ENCODE data around the gene RHOD. TPM values are rescaled to one million over a fixed set of nuclear protein-coding genes. Genes with fewer than 3 reads are reported as not detected.

RHOD gene
- total and polyA plus RNA-seq, 12 donors, result 1.3 to 52.2 (median 3.5) TPM

GRCh38 chr11:67060111-67060522 is 3.5 kb downstream of the RHOD start:
- 59 to 67% (median 60%) methylated on average over 6 to 7 of the region's 7 CpGs for WGBS, 4 donors
- TF ChIP-seq, protein P1, sequence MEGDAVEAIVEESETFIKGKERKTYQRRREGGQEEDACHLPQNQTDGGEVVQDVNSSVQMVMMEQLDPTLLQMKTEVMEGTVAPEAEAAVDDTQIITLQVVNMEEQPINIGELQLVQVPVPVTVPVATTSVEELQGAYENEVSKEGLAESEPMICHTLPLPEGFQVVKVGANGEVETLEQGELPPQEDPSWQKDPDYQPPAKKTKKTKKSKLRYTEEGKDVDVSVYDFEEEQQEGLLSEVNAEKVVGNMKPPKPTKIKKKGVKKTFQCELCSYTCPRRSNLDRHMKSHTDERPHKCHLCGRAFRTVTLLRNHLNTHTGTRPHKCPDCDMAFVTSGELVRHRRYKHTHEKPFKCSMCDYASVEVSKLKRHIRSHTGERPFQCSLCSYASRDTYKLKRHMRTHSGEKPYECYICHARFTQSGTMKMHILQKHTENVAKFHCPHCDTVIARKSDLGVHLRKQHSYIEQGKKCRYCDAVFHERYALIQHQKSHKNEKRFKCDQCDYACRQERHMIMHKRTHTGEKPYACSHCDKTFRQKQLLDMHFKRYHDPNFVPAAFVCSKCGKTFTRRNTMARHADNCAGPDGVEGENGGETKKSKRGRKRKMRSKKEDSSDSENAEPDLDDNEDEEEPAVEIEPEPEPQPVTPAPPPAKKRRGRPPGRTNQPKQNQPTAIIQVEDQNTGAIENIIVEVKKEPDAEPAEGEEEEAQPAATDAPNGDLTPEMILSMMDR (IDR thresholded peaks at IDR 0.05), result no peak
- TF ChIP-seq POLR2A (IDR thresholded peaks at IDR 0.05), result no peak
- Histone ChIP-seq H3K27me3 (no peaks in the 10 kb centered on the region), H3K4me3 (no peak overlapping the region), H3K9me3 (replicated peaks in 1 of 3) (no peaks in the 10 kb centered on the region), H3K36me3 (replicated peaks in 1 of 2) (no peaks in the 10 kb centered on the region), H3K4me1 (replicated peaks in 1 of 2) (peaks cover 4 to 13% of the 10 kb centered on the region in 2 donors), H3K27ac (peak overlapping the region in 1 of 5 donors; percentile 36)
- DNase-seq, result peak in 3 of 7 donors; percentile 49 to 64 (median 57)
- intact Hi-C loops (cut with DNase I), result no loop called here

- Histone ChIP-seq H3K27ac (no peak overlapping the region), H3K4me3 (no peak overlapping the region), H3K27me3 (no peaks in the 10 kb centered on the region), H3K36me3 (replicated peaks in 1 of 2) (no peaks in the 10 kb centered on the region), H3K4me1 (replicated peaks in 1 of 2) (peaks cover 0 to 5% of the 10 kb centered on the region in 2 donors), H3K9me3 (replicated peaks in 1 of 3) (no peaks in the 10 kb centered on the region)
- intact Hi-C loops (cut with DNase I), result no loop called here
- no peak for DNase-seq
- 87 to 98% (median 89%) methylated on average over 4 to 13 of the region's 13 CpGs for WGBS, 4 donors
- TF ChIP-seq, protein P1 (IDR thresholded peaks at IDR 0.05), result no peak
- TF ChIP-seq POLR2A (IDR thresholded peaks at IDR 0.05), result no peak
These were observed 6.1 kb downstream of the RHOD start for GRCh38 chr11:67062526-67063373.

- DNase-seq, result no peak
- WGBS, 4 donors, result 80 to 100% (median 91%) methylated on average over 1 to 3 of the region's 3 CpGs
- TF ChIP-seq, protein P1 (IDR thresholded peaks at IDR 0.05), result no peak
- no peak for TF ChIP-seq POLR2A (IDR thresholded peaks at IDR 0.05)
- H3K9me3 ChIP-seq (replicated peaks in 1 of 3), result no peaks in the 10 kb centered on the region
- intact Hi-C loops (cut with DNase I), result no loop called here
- H3K4me1 ChIP-seq (replicated peaks in 1 of 2), result no peaks in the 10 kb centered on the region
- H3K4me3 ChIP-seq, result no peak overlapping the region
- H3K36me3 ChIP-seq (replicated peaks in 1 of 2), result no peaks in the 10 kb centered on the region
- H3K27me3 ChIP-seq, result no peaks in the 10 kb centered on the region
- no peak overlapping the region for H3K27ac ChIP-seq
These were observed 9.7 kb downstream of the RHOD start for GRCh38 chr11:67066333-67066709.

DNA sequence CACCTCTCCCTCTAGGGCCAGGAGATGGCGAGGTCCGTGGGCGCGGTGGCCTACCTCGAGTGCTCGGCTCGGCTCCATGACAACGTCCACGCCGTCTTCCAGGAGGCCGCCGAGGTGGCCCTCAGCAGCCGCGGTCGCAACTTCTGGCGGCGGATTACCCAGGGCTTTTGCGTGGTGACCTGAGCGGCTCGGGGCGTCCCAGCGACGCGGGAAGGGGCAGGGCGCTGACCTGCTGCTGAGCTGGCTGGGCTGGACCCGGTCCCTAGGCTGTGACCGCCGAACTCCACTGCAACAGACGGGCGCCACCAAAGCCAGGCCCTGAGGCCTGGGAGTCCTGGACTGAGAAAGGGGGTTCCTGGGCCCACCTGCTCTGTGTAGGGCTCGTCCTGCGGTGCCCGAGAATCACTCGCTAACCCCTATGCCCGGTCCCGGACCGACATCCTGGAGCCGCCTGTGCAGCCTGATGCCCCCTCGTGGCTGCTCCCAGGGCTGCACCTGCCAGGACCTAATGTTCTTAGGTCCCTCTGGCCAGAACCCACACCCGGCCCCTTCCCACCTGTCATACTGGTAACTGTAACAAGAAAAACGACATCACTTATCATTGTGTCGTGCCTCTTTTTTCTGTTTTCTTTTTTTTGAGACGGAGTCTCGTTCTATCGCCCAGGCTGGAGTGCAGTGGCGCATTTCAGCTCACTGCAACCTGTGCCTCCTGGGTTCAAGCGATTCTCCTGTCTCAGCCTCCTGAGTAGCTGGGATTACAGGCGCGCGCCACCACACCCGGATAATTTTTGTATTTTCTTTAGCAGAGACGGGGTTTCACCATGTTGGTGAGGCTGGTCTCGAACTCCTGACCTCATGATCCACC is 15.0 kb downstream of the RHOD start:
- DNase-seq, result peak; percentile 69 to 92 (median 86)
- peak overlapping the region in 2 of 4 donors; percentile 13 to 30 for H3K4me3 ChIP-seq
- intact Hi-C loops (cut with DNase I), result no loop called here

More for the DNA sequence above, 15.0 kb downstream of the RHOD start:
- H3K36me3 ChIP-seq (replicated peaks in 1 of 2), result no peaks in the 10 kb centered on the region
- no peaks in the 10 kb centered on the region for H3K9me3 ChIP-seq (replicated peaks in 1 of 3)
- H3K27ac ChIP-seq, result no peak overlapping the region
- no peaks in the 10 kb centered on the region for H3K4me1 ChIP-seq (replicated peaks in 1 of 2)
- 50 to 54% (median 53%) methylated on average over 26 to 53 of the region's 53 CpGs for WGBS, 4 donors
- H3K27me3 ChIP-seq, result no peaks in the 10 kb centered on the region
- TF ChIP-seq, protein P1 (IDR thresholded peaks at IDR 0.05), result peak; percentile 76 to 92 (median 83)
- TF ChIP-seq POLR2A (IDR thresholded peaks at IDR 0.05), result no peak
